ENCODE data around the gene ABCC3.

ABCC3 gene

DNA sequence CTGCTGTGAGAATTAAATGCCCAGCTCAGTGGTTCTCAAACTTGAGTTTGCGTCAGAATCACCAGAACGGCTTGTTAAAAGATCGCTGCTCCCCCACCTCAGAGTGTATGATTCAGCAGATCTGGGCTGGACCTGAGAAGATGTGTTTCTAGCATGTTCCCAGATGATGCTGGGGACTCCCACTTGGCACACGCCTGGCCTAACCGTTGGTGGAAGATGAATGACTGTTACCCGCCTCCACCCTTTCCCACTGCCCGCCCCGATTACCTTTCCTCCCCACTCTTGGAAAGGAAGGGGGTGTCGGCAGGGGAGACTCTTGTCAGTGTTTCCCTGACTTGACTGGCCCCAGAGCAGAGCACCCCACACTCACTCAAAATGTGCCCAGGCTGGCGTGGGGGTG, 29.3 kb upstream of the ABCC3 start:
- no peak for DNase-seq

DNA sequence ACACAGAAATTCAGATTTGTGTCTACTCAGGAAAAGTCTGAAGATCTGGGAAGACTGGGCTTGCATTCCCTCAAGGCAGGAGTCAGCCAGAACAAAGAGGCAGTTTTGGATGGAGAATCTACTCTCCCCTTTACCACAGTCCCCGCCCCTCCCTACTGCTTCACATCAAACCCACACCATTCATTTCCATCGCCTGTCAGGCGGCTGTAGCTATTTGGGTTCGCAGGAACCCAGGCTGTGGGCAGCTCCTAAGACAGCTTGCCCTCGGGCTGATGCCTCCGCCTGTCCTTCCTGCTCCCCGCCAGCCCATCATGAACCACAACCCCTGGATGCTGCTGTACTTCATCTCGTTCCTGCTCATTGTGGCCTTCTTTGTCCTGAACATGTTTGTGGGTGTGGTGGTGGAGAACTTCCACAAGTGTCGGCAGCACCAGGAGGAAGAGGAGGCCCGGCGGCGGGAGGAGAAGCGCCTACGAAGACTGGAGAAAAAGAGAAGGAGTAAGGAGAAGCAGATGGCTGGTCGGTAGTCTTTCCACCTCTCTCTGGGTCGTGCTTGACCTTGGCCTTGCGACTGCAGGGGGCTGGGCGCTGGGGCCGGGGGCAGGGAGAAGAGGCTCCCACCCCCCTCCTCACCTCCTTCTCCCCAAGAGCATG, 27.0 kb upstream of the ABCC3 start:
- DNase-seq: no peak

DNA sequence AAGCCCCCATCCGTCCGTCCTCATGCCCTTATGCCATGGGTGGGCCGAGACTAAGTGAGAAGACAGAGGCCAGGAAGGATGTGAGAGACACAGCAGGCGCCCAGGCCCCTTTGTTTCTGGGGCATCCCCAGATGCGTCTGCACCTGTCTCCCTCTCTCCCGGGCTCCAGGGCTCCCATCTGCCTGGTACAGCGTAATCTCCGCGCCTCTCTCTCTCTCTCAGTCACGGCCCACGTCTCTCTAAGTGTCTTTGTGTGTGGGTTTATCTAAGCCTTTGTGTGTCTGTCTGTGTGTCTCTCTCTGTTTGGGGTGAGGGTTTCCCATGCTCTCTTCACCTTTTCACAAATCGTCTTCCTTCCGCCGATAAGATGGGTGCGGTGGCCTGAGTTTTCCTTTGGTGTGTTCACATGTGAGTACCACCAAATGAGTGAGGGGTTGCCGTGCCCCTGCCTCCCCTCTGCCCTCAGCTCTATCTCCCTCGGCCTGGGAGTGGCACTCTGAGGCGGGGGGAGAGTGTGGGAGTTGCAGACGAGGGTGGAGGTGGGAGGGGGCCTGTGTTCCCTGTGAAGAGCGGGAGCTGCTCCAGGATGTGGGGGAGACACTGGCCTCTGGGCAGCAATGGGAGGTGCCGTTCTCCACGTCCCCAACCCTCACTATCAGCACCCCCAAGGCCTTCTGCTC, 25.8 kb upstream of the ABCC3 start:
- DNase-seq: no peak

DNA sequence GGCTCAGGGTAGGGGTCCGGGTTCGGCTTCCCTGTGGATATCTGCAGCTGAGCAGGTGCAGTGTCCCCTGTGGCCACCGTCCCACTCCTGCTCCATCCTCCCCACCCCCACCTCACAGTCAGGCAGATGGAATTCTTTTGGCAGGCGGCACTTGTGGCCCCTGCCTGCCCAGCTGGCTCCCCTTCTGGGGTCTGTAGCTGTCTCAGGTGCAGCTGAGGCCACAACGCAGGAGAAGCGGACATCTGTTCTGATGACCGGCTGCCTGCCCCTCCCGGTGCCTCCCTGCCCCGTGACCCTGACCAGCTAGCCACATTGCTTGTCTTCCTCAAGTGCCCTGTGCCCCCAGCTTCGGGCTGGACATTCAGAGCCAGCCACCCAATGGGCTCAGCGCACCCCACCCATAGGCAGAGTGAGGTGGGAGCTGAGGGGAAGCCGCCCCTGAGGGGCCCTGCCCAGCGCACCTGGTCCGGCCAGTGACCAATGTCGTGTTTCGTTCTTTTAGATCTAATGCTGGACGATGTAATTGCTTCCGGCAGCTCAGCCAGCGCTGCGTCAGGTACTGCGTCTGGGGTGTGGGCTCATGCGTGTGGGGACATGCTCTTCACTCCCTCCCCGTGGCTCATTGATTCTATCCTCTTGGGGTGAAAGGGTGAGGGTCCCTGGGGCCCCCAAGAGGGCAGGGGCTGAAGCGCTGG, 25.2 kb upstream of the ABCC3 start:
- no peak for DNase-seq

DNA sequence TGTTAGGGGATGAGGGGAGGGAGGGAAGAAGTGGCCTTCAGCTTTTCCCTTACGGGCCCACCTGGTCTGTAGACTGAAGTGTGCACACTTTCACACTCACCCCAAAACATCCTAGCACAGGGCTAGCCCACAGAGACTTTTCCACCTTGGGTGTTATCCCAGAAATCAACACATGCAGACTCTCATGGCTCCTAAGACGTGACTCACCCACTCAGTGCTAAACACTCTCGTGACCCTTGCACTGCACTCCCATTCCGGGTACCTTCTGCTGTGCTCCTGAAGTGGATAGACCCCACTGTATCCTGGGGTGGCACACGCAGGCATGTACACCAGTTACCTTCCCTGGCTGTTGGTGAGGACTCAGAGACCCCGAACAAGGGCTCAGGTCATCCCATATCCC, 23.0 kb upstream of the ABCC3 start:
- DNase-seq: no peak

DNA sequence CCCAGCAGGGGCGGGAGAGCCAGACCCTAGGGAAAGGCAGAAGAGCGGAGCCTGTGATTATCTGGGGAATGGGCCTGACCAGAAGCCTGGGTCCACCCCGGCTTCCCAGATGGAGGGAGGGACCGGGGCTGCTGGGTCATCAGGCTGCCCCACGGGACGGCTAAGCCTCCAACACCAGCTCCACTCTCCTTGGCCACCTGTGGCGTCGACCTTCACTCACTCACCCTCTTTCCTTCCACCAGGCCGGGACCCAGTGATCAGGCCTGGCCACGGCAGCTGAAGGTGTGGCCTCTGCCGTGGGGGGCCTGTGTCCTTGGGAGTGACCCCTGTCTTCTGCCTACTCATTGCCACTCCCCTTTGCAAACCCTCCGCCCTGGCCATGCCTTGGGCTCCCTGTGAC, 22.4 kb upstream of the ABCC3 start:
- no peak for DNase-seq

DNA sequence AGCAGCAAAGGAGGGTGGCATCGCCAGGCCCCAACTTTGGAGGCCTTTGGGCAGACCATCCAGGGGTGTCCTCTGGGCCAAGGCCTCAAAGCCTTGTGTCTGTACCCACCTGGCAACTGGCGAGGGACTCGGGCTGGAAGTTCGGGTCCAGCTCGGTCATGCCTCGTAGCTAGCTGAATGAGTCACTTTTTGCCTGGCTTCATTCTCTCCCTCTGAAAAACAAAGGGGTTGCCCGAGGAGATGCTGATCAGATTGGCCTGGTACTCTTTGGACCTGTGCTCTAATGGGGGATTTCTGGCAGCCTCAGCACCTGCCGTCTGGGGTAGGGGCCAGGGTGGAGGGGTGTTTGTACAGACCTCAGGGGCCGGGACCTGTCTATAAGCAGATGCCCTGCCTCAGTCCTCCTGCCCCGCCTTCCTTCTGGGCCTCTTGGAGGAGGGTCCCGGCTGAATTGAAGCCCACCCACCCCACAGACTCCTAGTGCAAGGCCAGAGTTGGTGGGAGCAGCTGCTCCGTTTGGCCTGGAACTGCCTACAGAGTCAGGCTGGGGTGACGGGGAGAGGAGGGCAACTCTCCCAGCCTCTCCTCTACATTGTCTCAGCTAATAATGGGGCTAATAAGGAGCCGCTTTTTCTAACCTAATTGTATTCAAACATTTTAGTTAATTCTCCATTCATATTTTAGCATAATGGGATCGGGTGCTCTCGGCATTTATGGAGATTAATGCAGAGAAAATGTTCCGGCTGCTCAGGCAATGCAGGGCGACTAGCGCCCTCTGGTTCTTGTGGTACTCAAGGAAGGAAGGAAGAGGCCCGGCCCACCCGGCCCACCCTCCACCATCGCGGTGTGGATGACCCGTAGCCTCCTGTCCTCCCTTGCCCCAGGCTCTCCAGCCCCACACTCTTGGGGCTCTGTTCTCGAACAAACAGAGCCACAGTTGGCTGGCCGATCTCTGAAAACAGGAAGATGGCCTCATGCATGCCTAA, 21.4 kb upstream of the ABCC3 start:
- DNase-seq: no peak

DNA sequence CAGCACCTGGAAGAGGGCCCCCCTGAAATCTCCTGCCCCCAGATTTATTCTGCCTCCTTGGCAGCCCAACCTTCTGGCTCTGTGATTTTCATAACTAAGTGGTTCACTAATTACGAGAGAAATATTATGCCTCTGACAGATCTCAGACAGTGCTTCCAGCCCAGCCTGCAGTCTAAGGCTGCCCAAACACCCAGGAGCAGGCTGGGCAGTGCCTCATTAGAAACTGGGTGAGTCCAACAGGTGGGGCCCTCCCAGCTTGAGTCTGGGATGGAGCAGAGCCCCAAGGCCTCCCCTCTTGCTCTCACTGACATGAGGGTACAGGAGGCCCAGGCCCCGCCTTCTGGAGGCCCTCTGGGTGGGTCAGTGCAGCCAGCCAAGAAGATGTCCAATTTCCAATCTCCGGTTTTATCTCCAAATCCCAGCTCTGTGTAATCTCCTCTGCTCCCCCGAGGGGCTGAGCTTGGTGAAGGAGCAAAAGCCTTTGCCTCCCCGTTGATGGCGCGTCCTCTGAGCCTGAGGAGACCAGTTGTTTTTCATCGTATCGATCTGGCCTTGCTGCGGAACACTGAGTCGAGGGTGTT, 20.1 kb upstream of the ABCC3 start:
- no peak for DNase-seq

DNA sequence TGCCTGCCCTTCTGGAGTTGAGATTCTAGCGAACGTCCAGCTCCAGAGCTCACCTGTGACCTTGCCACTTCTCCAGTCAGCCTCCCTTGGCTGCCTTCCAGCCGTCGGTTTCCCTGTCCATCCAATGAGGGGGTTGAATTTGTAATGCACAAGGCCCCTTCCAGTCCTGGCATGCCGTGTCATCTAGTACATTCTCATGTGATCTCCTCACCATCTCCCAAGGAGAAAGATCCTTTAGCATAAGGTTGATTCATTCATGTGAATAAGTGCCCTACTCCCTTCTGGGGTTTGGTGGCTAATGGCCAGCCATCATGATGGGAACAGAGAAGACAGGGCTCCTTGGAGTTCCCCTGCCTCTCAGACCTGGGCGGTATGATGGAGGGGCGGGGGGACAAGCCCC, 18.9 kb upstream of the ABCC3 start:
- DNase-seq: no peak

DNA sequence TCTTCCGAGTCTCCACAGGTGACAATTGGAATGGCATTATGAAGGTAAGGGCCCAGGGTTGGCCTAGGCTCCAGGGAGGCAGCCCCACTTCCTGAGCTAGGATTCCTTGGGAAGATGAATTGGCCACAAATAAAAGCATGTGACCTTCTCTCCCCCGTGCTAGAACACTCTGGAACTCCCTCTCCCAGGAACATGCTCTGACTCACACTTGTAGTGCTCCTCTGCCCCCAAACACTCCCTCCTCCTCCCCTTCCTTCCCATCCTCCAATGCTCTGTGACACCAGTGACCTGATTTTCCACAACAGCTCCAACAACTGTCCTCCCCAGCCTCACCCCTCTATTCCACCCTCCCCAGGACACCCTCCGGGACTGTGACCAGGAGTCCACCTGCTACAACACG, 16.4 kb upstream of the ABCC3 start:
- DNase-seq: no peak

DNA sequence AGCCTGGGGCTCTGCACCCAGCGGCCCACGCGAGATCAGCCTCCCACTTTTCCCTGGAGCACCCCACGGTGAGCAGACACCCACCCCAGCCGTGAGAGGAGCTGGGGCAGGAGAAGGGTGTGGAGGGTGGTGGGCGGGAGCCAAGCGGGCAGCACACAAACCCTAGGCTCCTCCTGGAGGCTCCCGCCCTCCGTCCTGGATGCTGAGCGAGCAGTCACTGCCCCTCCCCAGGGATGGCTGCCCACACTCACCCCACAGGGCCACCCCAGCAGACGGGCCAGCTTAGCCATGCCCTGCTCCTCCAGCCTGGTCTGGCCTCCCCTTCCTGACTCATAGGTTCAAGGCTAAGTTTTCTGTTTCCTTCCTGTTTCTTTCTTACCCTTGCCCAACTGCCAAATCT, 15.7 kb upstream of the ABCC3 start:
- DNase-seq: no peak

DNA sequence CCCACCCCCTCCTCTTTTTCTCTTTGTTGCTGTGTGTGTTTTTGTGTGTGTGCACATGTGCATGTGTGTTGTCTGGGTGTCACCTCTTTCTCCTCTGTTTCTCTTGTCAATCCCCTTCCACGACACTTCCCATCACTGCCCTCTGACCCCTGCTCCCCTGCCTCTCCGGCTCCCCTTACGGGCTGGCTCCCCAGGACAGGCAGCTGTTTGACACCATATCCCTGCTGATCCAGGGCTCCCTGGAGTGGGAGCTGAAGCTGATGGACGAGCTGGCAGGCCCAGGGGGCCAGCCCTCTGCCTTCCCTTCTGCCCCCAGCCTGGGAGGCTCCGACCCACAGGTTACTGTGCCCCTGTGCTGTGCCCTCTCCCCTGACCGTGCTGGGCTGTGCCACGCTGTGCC, 15.2 kb upstream of the ABCC3 start:
- no peak for DNase-seq

DNA sequence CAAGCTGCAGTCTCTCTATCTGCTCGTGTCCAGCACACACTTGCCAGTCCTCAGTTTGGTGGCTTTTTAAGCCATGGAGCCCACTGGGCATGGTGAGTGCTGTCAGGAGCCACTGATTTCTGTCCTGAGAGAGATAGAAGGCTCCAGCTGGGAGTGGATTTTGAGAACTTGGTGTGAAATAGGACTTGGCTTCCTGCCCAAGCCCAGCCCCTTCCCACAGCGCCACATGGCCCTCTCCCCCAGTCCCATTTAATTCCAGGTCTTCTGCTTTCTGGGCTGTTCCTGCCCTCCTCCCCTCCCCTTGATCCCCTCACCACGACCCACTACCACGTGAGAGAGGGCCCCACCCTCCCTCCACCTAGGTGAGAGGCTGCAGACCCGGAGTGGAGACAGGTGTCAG, 14.4 kb upstream of the ABCC3 start:
- DNase-seq: no peak

DNA sequence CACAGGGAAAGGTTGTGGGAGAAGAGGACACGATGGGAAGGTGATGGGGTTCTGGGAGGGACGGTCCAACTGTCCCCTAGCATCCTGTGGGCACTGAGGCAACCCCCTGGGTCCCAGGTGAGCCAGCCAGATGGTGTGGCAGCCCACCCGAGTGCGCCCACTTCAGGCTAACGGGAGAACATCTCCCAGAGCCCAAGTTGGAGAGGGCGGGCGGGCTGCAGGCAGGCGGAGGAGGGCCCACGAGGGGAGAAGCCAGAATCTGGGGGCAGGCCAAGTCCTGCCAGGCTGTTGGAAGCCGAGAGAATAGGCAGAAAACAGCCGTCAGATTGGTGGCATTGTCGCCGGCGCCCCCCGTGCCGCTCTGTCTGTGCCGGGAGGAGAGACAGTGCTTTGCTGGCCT, 13.8 kb upstream of the ABCC3 start:
- no peak for DNase-seq

DNA sequence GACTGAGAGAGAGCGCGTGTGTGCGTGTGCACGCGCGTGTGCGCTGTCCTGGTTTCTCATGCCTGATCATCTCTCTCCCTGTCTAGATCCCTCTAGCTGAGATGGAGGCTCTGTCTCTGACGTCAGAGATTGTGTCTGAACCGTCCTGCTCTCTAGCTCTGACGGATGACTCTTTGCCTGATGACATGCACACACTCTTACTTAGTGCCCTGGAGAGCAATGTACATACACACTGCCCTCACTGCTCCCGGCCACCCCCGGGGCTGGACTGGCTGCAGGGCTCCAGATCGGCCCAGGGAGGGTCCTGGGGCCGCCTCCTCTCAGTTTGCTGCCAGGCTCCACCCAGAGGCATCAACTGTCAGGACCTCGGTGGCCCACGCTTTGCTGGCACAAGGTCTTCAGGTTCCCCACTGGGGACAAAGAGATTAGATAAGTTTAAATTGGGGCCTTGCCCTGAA, 13.1 kb upstream of the ABCC3 start:
- no peak for DNase-seq

DNA sequence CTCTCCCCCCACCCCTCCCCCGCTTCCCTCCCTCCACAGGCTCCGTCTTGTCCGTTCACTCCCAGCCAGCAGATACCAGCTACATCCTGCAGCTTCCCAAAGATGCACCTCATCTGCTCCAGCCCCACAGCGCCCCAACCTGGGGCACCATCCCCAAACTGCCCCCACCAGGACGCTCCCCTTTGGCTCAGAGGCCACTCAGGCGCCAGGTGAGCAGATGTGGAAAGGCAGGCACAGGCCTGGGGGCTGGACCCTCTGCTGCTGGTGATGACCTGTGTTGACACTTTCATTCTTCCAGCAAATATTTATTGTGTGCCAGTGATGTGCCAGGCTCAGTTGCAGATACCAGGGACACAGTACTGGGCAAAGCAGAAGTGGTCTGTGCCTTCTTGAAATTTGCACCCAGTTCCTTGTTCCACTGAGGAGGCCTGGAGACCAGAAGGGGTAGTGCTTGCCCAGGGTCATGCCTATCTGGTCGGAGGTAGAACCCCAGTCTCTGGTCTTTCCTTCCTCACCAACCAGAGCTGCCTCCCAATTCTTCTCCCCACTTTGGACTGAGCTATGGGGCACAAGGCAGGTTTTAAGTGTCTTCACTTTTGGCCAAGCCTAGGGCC, 10.3 kb upstream of the ABCC3 start:
- DNase-seq: no peak

DNA sequence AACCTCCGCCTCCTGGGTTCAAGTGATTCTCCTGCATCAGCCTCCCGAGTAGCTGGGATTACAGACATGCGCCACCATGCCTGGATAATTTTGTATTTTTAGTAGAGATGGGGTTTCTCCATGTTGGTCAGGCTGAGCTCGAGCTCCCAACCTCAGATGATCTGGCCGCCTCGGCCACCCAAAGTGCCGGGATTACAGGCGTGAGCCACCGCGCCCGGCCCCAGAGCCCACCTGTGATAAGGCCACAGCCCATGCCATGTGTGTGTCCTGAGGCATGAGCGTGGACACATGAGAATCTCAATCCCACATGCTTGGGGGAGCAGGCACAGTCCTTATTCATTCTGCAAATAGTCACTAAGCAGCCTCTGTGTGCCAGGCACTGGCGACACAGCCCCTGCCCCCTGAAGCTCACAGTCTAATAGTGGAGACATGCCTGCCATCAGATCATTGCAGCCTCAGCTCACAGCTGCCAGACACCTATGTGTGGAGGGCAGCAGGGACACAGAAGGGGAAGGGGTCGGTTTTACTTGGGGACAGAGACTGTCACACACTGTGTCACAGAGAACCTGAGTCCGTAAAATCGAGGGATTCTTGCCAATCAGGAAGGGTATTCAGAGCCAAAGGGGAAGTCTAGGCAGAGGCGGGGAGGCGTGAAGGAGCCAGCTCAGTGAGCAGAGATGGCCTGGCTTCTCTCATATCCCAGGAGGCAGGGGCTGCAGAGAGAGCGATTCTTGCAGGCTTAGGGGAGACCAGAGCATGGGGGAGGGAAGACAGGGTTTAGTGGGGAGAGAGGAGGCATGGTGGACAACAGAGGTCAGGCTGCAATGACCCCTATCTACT, 9.4 kb upstream of the ABCC3 start:
- no peak for DNase-seq

DNA sequence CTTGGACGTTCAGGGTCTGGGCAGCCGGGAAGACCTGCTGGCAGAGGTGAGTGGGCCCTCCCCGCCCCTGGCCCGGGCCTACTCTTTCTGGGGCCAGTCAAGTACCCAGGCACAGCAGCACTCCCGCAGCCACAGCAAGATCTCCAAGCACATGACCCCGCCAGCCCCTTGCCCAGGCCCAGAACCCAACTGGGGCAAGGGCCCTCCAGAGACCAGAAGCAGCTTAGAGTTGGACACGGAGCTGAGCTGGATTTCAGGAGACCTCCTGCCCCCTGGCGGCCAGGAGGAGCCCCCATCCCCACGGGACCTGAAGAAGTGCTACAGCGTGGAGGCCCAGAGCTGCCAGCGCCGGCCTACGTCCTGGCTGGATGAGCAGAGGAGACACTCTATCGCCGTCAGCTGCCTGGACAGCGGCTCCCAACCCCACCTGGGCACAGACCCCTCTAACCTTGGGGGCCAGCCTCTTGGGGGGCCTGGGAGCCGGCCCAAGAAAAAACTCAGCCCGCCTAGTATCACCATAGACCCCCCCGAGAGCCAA, 8.6 kb upstream of the ABCC3 start:
- peak; percentile 59 to 60 for DNase-seq

DNA sequence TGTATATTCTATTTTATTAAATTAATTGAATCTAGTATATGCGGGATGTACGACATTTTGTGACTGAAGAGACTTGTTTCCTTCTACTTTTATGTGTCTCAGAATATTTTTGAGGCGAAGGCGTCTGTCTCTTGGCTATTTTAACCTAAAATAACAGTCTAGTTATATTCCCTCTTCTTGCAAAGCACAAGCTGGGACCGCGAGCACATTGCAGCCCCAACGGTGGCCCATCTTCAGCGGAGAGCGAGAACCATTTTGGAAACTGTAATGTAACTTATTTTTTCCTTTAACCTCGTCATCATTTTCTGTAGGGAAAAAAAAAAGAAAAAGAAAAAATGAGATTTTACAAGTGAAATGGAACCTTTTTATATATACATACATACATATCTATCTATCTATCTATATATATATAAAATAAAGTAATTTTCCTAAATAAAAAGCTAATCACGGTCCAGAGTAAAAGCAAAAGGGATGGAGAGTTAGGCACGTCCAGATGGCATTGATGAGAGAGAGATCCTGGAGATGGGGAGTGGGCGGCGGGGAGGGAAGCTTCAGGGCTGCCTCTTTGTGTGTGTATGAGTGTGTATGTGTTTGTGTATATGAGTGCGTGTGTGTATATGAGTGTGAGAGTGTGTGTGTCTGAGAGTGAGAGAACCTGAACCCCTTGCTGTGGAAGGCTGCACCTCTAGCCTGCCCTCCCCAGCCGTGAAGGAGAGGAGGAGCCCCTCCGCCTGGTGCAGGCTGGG, 7.5 kb upstream of the ABCC3 start:
- DNase-seq: no peak
